ENCODE data around the gene NRTN. TPM values are rescaled to one million over a fixed set of nuclear protein-coding genes. Genes with fewer than 3 reads are reported as not detected.

The NRTN gene
- total and polyA plus RNA-seq, 2 donors (not counting 1 experiment from before 2014, with no cell fraction given) = 0.27 TPM; not detected in 1

DNA sequence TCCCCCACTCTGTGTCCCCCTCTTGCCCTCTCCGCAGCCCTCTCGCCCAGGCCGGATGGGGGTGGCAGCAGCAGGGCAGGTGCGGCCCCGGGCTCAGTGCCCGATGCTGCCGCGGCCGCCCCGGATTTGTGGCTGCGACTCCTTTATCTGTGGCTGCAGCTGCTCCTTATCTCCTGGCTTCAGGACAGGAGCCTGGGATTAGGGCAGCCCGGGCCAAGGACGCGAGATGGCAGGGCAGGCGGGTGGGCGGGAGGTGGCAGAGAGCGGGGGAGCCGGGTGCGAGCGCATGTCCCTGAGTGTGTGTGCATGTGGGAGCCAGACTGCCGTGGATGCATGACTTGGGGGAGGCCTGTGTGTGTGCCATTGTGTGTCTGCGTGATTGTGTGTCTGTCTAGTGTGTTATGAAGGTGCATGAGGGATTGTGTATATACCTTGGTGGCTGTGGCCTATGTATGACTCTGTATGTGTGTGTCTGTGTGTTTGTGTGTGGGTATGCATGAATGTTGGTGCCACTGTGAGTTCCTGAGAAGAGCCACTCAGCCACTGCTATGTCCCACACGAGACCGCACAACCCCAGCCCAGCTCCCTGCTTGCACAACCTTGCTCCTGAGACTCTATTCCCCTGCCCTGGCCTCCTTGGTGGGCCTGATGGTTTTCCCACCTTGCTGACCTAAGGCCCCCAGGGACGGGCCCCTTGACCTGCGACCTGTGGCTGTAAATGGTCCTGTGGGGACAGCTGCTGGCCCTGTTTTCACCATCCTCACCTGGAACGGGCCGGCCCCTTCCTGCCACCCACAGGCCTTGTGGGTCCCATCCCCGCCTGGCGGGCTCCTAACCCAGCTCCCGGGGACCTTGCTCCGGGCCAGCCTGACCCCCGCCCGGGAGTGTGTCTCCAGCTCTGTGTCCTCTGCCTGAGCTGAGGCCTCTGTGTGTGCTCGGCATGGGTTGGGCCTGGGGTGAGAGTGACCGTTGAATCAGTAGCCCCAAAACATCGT, 5.3 kb upstream of the NRTN start:
- Mint-ChIP-seq H3K4me3 (no peak overlapping the region), H3K27ac (no peak overlapping the region), H3K4me1 (peaks cover 19% of the 10 kb centered on the region), H3K27me3 (peaks cover 32% of the 10 kb centered on the region), H3K9me3 (ENCODE audit: insufficient read depth) (no peaks in the 10 kb centered on the region)
- POLR2A ChIA-PET = no interaction called here
- no peak for ATAC-seq (ENCODE audit: low read depth)
- Histone ChIP-seq H3K27me3 (replicated peaks in 1 of 4; ENCODE audit: control extremely low read depth in 1 of 4, control insufficient read depth in 3 of 4, insufficient read depth in 4 of 4, low read length in 3 of 4) (peaks cover 0 to 66% (median 25%) of the 10 kb centered on the region in 4 experiments), H3K4me2 (replicated peaks; ENCODE audit: low read depth, low read length, poor library complexity, severe bottlenecking) (no peak overlapping the region), H3K4me1 (ENCODE audit: control insufficient read depth in 2 of 2, insufficient read depth in 2 of 2, low read length in 2 of 2) (peaks cover 15 to 19% of the 10 kb centered on the region in 2 donors), H3K9me3 (ENCODE audit: control extremely low read depth in 1 of 3, control insufficient read depth in 2 of 3, insufficient read depth in 1 of 3, low read length in 2 of 3) (peaks cover 0 to 39% (median 0%) of the 10 kb centered on the region in 3 donors), H3K36me3 (replicated peaks in 1 of 2; ENCODE audit: control extremely low read depth in 1 of 2, control insufficient read depth in 1 of 2, extremely low read depth in 1 of 2, insufficient read depth in 2 of 2, low read length in 1 of 2) (no peaks in the 10 kb centered on the region), H4K20me1 (ENCODE audit: control insufficient read depth, insufficient read depth, low read length, poor library complexity, severe bottlenecking) (no peaks in the 10 kb centered on the region), H2AFZ (ENCODE audit: insufficient read depth, low read depth, low read length, poor library complexity, severe bottlenecking) (no peak overlapping the region), H3K4me3 (ENCODE audit: control extremely low read depth in 1 of 5, extremely low read depth in 1 of 5, insufficient read depth in 1 of 5, low read depth in 2 of 5, low read length in 4 of 5) (no peak overlapping the region), H3K9ac (ENCODE audit: low read length) (no peak overlapping the region), H3K79me2 (ENCODE audit: control insufficient read depth, insufficient read depth, low read length) (no peaks in the 10 kb centered on the region), H3K27ac (ENCODE audit: low read length in 2 of 2) (no peak overlapping the region)
- TF ChIP-seq EZH2 (IDR thresholded peaks at IDR 0.05; ENCODE audit: borderline replicate concordance, insufficient read depth, low read depth, low read length, poor library complexity, severe bottlenecking) = no peak
- TF ChIP-seq, protein P1, sequence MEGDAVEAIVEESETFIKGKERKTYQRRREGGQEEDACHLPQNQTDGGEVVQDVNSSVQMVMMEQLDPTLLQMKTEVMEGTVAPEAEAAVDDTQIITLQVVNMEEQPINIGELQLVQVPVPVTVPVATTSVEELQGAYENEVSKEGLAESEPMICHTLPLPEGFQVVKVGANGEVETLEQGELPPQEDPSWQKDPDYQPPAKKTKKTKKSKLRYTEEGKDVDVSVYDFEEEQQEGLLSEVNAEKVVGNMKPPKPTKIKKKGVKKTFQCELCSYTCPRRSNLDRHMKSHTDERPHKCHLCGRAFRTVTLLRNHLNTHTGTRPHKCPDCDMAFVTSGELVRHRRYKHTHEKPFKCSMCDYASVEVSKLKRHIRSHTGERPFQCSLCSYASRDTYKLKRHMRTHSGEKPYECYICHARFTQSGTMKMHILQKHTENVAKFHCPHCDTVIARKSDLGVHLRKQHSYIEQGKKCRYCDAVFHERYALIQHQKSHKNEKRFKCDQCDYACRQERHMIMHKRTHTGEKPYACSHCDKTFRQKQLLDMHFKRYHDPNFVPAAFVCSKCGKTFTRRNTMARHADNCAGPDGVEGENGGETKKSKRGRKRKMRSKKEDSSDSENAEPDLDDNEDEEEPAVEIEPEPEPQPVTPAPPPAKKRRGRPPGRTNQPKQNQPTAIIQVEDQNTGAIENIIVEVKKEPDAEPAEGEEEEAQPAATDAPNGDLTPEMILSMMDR (IDR thresholded peaks at IDR 0.05) = no peak
- DNase-seq = no peak
- 54% methylated on average over 35 of the region's 37 CpGs for WGBS (ENCODE audit: insufficient coverage)
- CTCF ChIA-PET = no interaction called here
- intact Hi-C loops (cut with micrococcal nuclease) = no loop called here

All from B cell (primary cell).